ENCODE measurements around the gene TMEFF2. TPM values are rescaled to one million over a fixed set of nuclear protein-coding genes. Genes with fewer than 3 reads are reported as not detected.

The TMEFF2 gene
- polyA plus RNA-seq, 1 of the 3 experiments (the other 2 are of a cell fraction), result 5.4 TPM

DNA sequence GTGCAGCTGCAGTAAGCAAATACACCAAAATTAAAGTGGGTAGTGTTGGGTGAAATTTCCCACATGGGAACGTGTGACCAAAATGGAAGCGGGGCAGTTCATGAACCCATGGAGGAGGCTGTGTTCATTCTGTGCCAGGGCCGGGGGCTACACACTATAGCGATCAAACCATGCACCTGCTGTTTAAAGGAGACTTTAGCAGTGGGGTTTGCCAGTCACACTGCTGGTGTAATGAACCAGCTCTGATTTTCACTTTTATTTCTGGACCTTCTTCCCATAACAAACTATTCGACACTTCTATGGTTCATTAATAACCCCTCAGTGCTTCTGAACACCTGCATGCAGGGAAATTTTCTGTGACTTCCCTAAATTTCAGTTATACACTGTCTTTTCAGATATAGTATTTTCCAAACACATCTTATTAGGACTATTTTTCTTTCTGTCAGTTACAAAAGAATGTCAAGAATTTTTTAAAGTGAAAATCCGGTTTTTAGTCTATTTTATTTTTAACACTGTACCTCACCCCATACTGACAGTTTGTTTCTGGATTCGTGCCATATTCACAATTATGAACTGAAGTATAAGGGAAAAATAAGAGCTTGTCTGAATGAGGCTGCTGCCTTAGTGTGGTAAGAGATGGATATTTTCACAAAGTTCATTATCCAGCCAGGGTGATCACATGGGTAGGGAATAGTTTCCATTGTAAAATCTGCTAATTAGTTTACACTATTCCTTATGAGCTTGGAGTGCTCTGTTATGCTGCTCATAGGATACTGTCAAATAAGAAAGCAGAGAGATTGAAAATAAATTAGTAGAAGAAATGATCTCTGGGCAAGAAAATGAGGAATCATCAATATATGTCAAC, 236.5 kb downstream of the TMEFF2 start:
- H3K9me3 ChIP-seq, result no peaks in the 10 kb centered on the region
- H3K27me3 ChIP-seq (ENCODE audit: insufficient read depth), result no peaks in the 10 kb centered on the region
- no peak overlapping the region for H3K4me3 ChIP-seq (ENCODE audit: low read depth in 2 of 2, low read length in 1 of 2)
- TF ChIP-seq, protein P1, sequence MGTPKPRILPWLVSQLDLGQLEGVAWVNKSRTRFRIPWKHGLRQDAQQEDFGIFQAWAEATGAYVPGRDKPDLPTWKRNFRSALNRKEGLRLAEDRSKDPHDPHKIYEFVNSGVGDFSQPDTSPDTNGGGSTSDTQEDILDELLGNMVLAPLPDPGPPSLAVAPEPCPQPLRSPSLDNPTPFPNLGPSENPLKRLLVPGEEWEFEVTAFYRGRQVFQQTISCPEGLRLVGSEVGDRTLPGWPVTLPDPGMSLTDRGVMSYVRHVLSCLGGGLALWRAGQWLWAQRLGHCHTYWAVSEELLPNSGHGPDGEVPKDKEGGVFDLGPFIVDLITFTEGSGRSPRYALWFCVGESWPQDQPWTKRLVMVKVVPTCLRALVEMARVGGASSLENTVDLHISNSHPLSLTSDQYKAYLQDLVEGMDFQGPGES (IDR thresholded peaks at IDR 0.05; ENCODE audit: low read depth, low read length), result no peak
- TF ChIP-seq GABPA (IDR thresholded peaks at IDR 0.05; ENCODE audit: low read depth) (no peak), TAF1 (IDR thresholded peaks at IDR 0.05; ENCODE audit: borderline replicate concordance, low read depth, low read length) (no peak), MEF2A (IDR thresholded peaks at IDR 0.05; ENCODE audit: borderline replicate concordance, low read depth) (no peak), JUND (IDR thresholded peaks at IDR 0.05) (no peak), POLR2AphosphoS5 (IDR thresholded peaks at IDR 0.05; ENCODE audit: low read depth, low read length) (no peak), MXI1 (IDR thresholded peaks at IDR 0.05; ENCODE audit: low read depth, low read length) (no peak), ELF1 (IDR thresholded peaks at IDR 0.05) (no peak)
- TF ChIP-seq, protein P2, sequence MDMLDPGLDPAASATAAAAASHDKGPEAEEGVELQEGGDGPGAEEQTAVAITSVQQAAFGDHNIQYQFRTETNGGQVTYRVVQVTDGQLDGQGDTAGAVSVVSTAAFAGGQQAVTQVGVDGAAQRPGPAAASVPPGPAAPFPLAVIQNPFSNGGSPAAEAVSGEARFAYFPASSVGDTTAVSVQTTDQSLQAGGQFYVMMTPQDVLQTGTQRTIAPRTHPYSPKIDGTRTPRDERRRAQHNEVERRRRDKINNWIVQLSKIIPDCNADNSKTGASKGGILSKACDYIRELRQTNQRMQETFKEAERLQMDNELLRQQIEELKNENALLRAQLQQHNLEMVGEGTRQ (IDR thresholded peaks at IDR 0.05; ENCODE audit: borderline replicate concordance, low read depth, low read length), result no peak
- no peaks in the 10 kb centered on the region for H4K20me1 ChIP-seq (ENCODE audit: insufficient read depth)
- H3K4me2 ChIP-seq, result no peak overlapping the region
- ChIA-PET CTCF (no interaction called here), POLR2A (no interaction called here)
- H3K9ac ChIP-seq, result no peak overlapping the region
- no peaks in the 10 kb centered on the region for H3K9me2 ChIP-seq
- WGBS (ENCODE audit: low lambda C conversion rate), result 57% methylated on average over 7 of the region's 7 CpGs
- 0 out of 4 replicates have a peak, but pooled peaks cover 0 to 4% of the 10 kb centered on the region in 2 experiments for H3K4me1 ChIP-seq (ENCODE audit: control insufficient read depth in 1 of 2, insufficient read depth in 2 of 2, low read depth in 1 of 2, low read length in 1 of 2)
- no peak overlapping the region for H2AFZ ChIP-seq (ENCODE audit: low read depth)
- H3K36me3 ChIP-seq (replicated peaks in 1 of 2; ENCODE audit: control insufficient read depth in 1 of 2, insufficient read depth in 2 of 2, low read length in 1 of 2), result no peaks in the 10 kb centered on the region
- H3F3A ChIP-seq (replicated peaks; ENCODE audit: insufficient read depth), result peaks cover 3% of the 10 kb centered on the region
- no peaks in the 10 kb centered on the region for H3K79me2 ChIP-seq (ENCODE audit: insufficient read depth)
- H3K27ac ChIP-seq (ENCODE audit: low read depth in 2 of 2, low read length in 1 of 2), result no peak overlapping the region
- no peak for DNase-seq

DNA sequence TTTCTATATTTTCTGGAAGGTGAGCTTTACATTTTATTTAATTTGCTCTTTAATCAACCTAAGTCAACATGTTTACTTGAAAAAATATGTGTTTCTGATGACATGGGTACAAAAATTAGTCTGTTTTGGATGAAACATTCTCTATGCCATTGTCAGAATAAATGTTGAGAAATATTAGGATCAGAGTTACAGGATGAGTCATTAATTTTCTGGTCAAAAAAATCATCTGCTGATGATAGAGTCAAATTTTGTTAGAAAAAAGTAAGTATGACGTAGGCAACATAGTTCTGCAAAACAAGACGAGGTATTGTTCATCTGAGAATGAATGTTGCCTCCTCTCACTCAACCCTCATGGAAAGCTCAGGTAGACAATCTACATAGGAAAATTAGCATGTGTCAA, 240.3 kb downstream of the TMEFF2 start:
- no peaks in the 10 kb centered on the region for H3K9me2 ChIP-seq
- peaks cover 0 to 9% of the 10 kb centered on the region in 2 experiments; a peak in 1 of 4 replicates for H3K4me1 ChIP-seq (ENCODE audit: control insufficient read depth in 1 of 2, insufficient read depth in 2 of 2, low read depth in 1 of 2, low read length in 1 of 2)
- CTCF ChIA-PET, result interaction anchor here (1.1 to 1.5 kb wide), 2 partner anchors 20 to 208 kb away, joined by 3 to 4 read pairs; no protein-coding TSS in a partner anchor
- no peak overlapping the region for H3K4me2 ChIP-seq
- TF ChIP-seq NRF1 (IDR thresholded peaks at IDR 0.05; ENCODE audit: low read depth, low read length) (no peak), POLR2AphosphoS5 (IDR thresholded peaks at IDR 0.05; ENCODE audit: low read depth, low read length) (no peak), RAD21 (IDR thresholded peaks at IDR 0.05; ENCODE audit: low read length) (no peak), YY1 (IDR thresholded peaks at IDR 0.05; ENCODE audit: low read depth) (no peak), ELF1 (IDR thresholded peaks at IDR 0.05) (no peak)
- TF ChIP-seq, protein P3, sequence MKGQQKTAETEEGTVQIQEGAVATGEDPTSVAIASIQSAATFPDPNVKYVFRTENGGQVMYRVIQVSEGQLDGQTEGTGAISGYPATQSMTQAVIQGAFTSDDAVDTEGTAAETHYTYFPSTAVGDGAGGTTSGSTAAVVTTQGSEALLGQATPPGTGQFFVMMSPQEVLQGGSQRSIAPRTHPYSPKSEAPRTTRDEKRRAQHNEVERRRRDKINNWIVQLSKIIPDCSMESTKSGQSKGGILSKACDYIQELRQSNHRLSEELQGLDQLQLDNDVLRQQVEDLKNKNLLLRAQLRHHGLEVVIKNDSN (IDR thresholded peaks at IDR 0.05; ENCODE audit: borderline replicate concordance, low read depth), result no peak
- TF ChIP-seq, protein P4, sequence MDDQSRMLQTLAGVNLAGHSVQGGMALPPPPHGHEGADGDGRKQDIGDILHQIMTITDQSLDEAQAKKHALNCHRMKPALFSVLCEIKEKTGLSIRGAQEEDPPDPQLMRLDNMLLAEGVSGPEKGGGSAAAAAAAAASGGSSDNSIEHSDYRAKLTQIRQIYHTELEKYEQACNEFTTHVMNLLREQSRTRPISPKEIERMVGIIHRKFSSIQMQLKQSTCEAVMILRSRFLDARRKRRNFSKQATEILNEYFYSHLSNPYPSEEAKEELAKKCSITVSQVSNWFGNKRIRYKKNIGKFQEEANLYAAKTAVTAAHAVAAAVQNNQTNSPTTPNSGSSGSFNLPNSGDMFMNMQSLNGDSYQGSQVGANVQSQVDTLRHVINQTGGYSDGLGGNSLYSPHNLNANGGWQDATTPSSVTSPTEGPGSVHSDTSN (IDR thresholded peaks at IDR 0.05), result 0 out of 2 replicates have a peak, but pooled peaks have one; percentile 7
- H3K4me3 ChIP-seq (ENCODE audit: low read depth in 2 of 2, low read length in 1 of 2), result no peak overlapping the region
- no peaks in the 10 kb centered on the region for H3K36me3 ChIP-seq (replicated peaks in 1 of 2; ENCODE audit: control insufficient read depth in 1 of 2, insufficient read depth in 2 of 2, low read length in 1 of 2)
- POLR2A ChIA-PET, result no interaction called here
- no peaks in the 10 kb centered on the region for H3K79me2 ChIP-seq (ENCODE audit: insufficient read depth)
- H3K27me3 ChIP-seq (ENCODE audit: insufficient read depth), result no peaks in the 10 kb centered on the region
- H3K9ac ChIP-seq, result no peak overlapping the region
- 56% methylated on average over 2 of the region's 2 CpGs for WGBS (ENCODE audit: low lambda C conversion rate)
- no peaks in the 10 kb centered on the region for H3K9me3 ChIP-seq
- no peak overlapping the region for H3K27ac ChIP-seq (ENCODE audit: low read depth in 2 of 2, low read length in 1 of 2)
- no peaks in the 10 kb centered on the region for H4K20me1 ChIP-seq (ENCODE audit: insufficient read depth)
- H2AFZ ChIP-seq (ENCODE audit: low read depth), result no peak overlapping the region
- no peak for DNase-seq
- peaks cover 3% of the 10 kb centered on the region for H3F3A ChIP-seq (replicated peaks; ENCODE audit: insufficient read depth)
